Gastrocnemius medialis (tissue), 4 donors: ENCODE data around the gene CHD6. TPM values are rescaled to one million over a fixed set of nuclear protein-coding genes. Genes with fewer than 3 reads are reported as not detected.

Experiments used
- ATAC-seq, 2 donors: fragments of 150-250 bp; one replicate each; pipeline ENCODE4 v1.9.1; 2016
- DNase-seq, 2 donors: peaks; one replicate each; pipeline ENCODE4 v3.0.0-alpha.2; 2019
- H3K27ac ChIP-seq, 4 donors: fragments of 200-600 bp; sonication (generic); 1 replicate in 1 of 4; 2 replicates in 3 of 4; pipeline ENCODE4 v1.5.1; 2016 to 2018; ENCODE audit warnings: mild to moderate bottlenecking in 2 of 4, moderate library complexity in 1 of 4
- H3K27me3 ChIP-seq, 3 donors: fragments of 200-600 bp; sonication (generic) in 2 of 3; 1 replicate in 1 of 3; 2 replicates in 2 of 3; pipeline versions ENCODE4 v1.5.1 to v1.6.0; 2016 to 2019; ENCODE audit warnings: mild to moderate bottlenecking in 1 of 3, moderate library complexity in 1 of 3
- H3K36me3 ChIP-seq, 2 donors: fragments of 200-600 bp; sonication (generic) in 1 of 2; one replicate each; pipeline ENCODE4 v1.5.1; 2017 to 2018
- H3K4me1 ChIP-seq, 2 donors: fragments of 200-600 bp; sonication (generic) in 1 of 2; one replicate each; pipeline ENCODE4 v1.5.1; 2016 to 2017; ENCODE audit warnings: mild to moderate bottlenecking in 2 of 2
- H3K4me3 ChIP-seq, 4 donors: fragments of 200-600 bp; sonication (generic) in 3 of 4; 1 replicate in 1 of 4; 2 replicates in 3 of 4; pipeline ENCODE4 v1.5.1; 2016 to 2019; ENCODE audit warnings: mild to moderate bottlenecking in 2 of 4
- H3K9me3 ChIP-seq, 3 donors: fragments of 200-600 bp; sonication (generic) in 2 of 3; 1 replicate in 1 of 3; 2 replicates in 2 of 3; pipeline ENCODE4 v1.5.1; 2016 to 2019
- CTCF ChIP-seq, 5 experiments: fragments of 450-650 bp in 3 of 5; fragments of 200-600 bp in 2 of 5; sonication (generic) in 2 of 5; IDR thresholded peaks in 4 of 5; conservative IDR thresholded peaks in 1 of 5; 1 replicate in 4 of 5; 2 replicates in 1 of 5; pipeline ENCODE4 v1.5.1; 2016 to 2019; ENCODE audit warnings: antibody characterized with exemption in 5 of 5, mild to moderate bottlenecking in 3 of 5, moderate library complexity in 3 of 5
- POLR2A ChIP-seq, 2 donors: fragments of 450-650 bp; IDR thresholded peaks; one replicate each; pipeline ENCODE4 v1.6.1; 2017; ENCODE audit warnings: antibody characterized with exemption in 2 of 2, mild to moderate bottlenecking in 2 of 2, moderate library complexity in 2 of 2
- in situ Hi-C, 4 donors: fragments of 200-750 bp; cut with MboI; loops; one replicate each; pipeline versions ENCODE4 v1.15.0 to v1.8.0; 2017; ENCODE audit warnings: low sequenced_read_pairs in 4 of 4
- intact Hi-C: fragments of 100-400 bp; cut with DNase I; formaldehyde crosslinking; loops from one replicate; pipeline ENCODE4 v1.15.1; 2023; ENCODE audit warnings: low total_unique reads
- total RNA-seq, 4 donors: library from RNA; depleted of rRNA; stranded (reverse); fragments of >200 nt; gene quantifications; one replicate each; pipeline versions ENCODE4 v1.1.0 to v1.2.3, GENCODE V29; 2016

Gene CHD6
- total RNA-seq, 4 donors from 2014 or later, result 12.8 to 33.7 (median 19.2) TPM

- H3K36me3 ChIP-seq, result no peaks in the 10 kb centered on the region
- in situ Hi-C loops (no loop called here), intact Hi-C loops (no loop called here)
- H3K4me1 ChIP-seq, result peaks cover 4% of the 10 kb centered on the region in 2 donors
- DNase-seq (no peak), ATAC-seq (no peak)
- peaks cover 23 to 31% (median 23%) of the 10 kb centered on the region in 3 donors for H3K27me3 ChIP-seq
- no peak within 1 kb of the TSS for H3K27ac ChIP-seq
- no peaks in the 10 kb centered on the region for H3K9me3 ChIP-seq
- H3K4me3 ChIP-seq, result peak within 1 kb of the TSS in 3 of 4 donors; percentile 35 to 44 (median 39)
- TF ChIP-seq POLR2A (IDR thresholded peaks at IDR 0.05) (no peak), CTCF (IDR thresholded peaks at IDR 0.05 in 4 of 5, conservative IDR thresholded peaks at IDR 0.05 in 1 of 5) (no peak)
These were observed 251.4 kb downstream of the CHD6 start, which contains the start of gene EMILIN3 for GRCh38 chr20:41366546-41367392. Gene EMILIN3 (minus strand): TSS chr20:41366818. CDS start chr20:41366634, 184 bp downstream.

GRCh38 chr20:41365777-41366545 is 252.2 kb downstream of the CHD6 start:
- Histone ChIP-seq H3K4me3 (peak overlapping the region in 3 of 4 donors; percentile 35 to 44 (median 39)), H3K4me1 (peaks cover 4 to 9% of the 10 kb centered on the region in 2 donors), H3K9me3 (no peaks in the 10 kb centered on the region), H3K27me3 (peaks cover 23 to 31% (median 23%) of the 10 kb centered on the region in 3 donors), H3K36me3 (no peaks in the 10 kb centered on the region), H3K27ac (no peak overlapping the region)
- in situ Hi-C loops (no loop called here), intact Hi-C loops (no loop called here)
- ATAC-seq (no peak), DNase-seq (no peak)
- TF ChIP-seq CTCF (IDR thresholded peaks at IDR 0.05 in 4 of 5, conservative IDR thresholded peaks at IDR 0.05 in 1 of 5) (no peak), POLR2A (IDR thresholded peaks at IDR 0.05) (no peak)

GRCh38 chr20:41364967-41365765 is 253.0 kb downstream of the CHD6 start:
- no peak for TF ChIP-seq POLR2A (IDR thresholded peaks at IDR 0.05)
- TF ChIP-seq CTCF (IDR thresholded peaks at IDR 0.05 in 4 of 5, conservative IDR thresholded peaks at IDR 0.05 in 1 of 5), result no peak
- ATAC-seq (no peak), DNase-seq (no peak)
- H3K9me3 ChIP-seq, result no peaks in the 10 kb centered on the region
- H3K36me3 ChIP-seq, result no peaks in the 10 kb centered on the region
- H3K4me1 ChIP-seq, result peaks cover 8 to 9% of the 10 kb centered on the region in 2 donors
- no peak overlapping the region for H3K27ac ChIP-seq
- H3K4me3 ChIP-seq, result peak overlapping the region in 1 of 4 donors; percentile 35
- intact Hi-C loops, result no loop called here
- in situ Hi-C loops, result no loop called here
- peaks cover 23 to 31% (median 23%) of the 10 kb centered on the region in 3 donors for H3K27me3 ChIP-seq

GRCh38 chr20:41364236-41364855 is 253.8 kb downstream of the CHD6 start:
- Histone ChIP-seq H3K27ac (no peak overlapping the region), H3K27me3 (peaks cover 23 to 31% (median 23%) of the 10 kb centered on the region in 3 donors), H3K36me3 (no peaks in the 10 kb centered on the region), H3K4me1 (peaks cover 12 to 13% of the 10 kb centered on the region in 2 donors), H3K9me3 (no peaks in the 10 kb centered on the region), H3K4me3 (no peak overlapping the region)
- in situ Hi-C loops, result no loop called here
- intact Hi-C loops, result no loop called here
- TF ChIP-seq POLR2A (IDR thresholded peaks at IDR 0.05) (no peak), CTCF (IDR thresholded peaks at IDR 0.05 in 4 of 5, conservative IDR thresholded peaks at IDR 0.05 in 1 of 5) (no peak)
- DNase-seq, result no peak
- no peak for ATAC-seq
